OCI-LY3 (cell line): Measurements from ENCODE around the gene GPR176.

Experiments used
- H2AFZ ChIP-seq: fragments of 200-600, 300-600 bp; shearing (Covaris generic); 2 replicates; pipeline ENCODE4 v1.6.0; 2014; ENCODE audit warnings: antibody characterized with exemption, low read depth, low read length
- H3K27ac ChIP-seq: fragments of 200-600, 300-600 bp; sonication (generic); 2 replicates; pipeline ENCODE4 v1.5.1; 2014; ENCODE audit warnings: mild to moderate bottlenecking, low read length, moderate library complexity, mixed read lengths
- H3K27me3 ChIP-seq: fragments of 200-600, 300-600 bp; sonication (generic); 2 replicates; pipeline ENCODE4 v1.6.1; 2014; ENCODE audit warnings: low read depth, low read length, mixed read lengths
- H3K36me3 ChIP-seq: fragments of 200-600, 300-600 bp; sonication (generic); replicated peaks from 2 replicates; pipeline ENCODE3; 2014; ENCODE audit warnings: low read depth, low read length, mixed read lengths
- H3K4me1 ChIP-seq: fragments of 300-600, 200-600 bp; sonication (generic); 2 replicates; pipeline ENCODE4 v1.6.1; 2014; ENCODE audit warnings: low read length, mixed read lengths
- H3K4me2 ChIP-seq: fragments of 200-600, 300-600 bp; sonication (generic); 2 replicates; pipeline ENCODE4 v1.6.1; 2014; ENCODE audit warnings: low read length, mixed read lengths
- H3K4me3 ChIP-seq: fragments of 300-600, 200-600 bp; sonication (generic); 2 replicates; pipeline ENCODE4 v1.5.1; 2014; ENCODE audit warnings: antibody characterized with exemption, mild to moderate bottlenecking, low read length, moderate library complexity
- H3K79me2 ChIP-seq: fragments of 300-600, 200-600 bp; shearing (Covaris generic); 2 replicates; pipeline ENCODE4 v1.6.1; 2014; ENCODE audit warnings: mild to moderate bottlenecking, low read length, mixed read lengths
- H3K9ac ChIP-seq: fragments of 300-600, 200-600 bp; shearing (Covaris generic); 2 replicates; pipeline ENCODE4 v1.6.0; 2014; ENCODE audit warnings: mild to moderate bottlenecking, low read length, moderate library complexity
- H3K9me3 ChIP-seq: fragments of 200-600, 300-600 bp; shearing (Covaris generic); 2 replicates; pipeline ENCODE4 v1.6.1; 2014; ENCODE audit warnings: low read length, mixed read lengths; ENCODE audit not compliant: insufficient read depth
- H4K20me1 ChIP-seq: fragments of 200-600, 300-600 bp; sonication (generic); 2 replicates; pipeline ENCODE4 v1.6.1; 2016; ENCODE audit warnings: low read length, mixed read lengths; ENCODE audit not compliant: insufficient read depth
- CTCF ChIP-seq: fragments of 200-600, 300-600 bp; sonication (generic); IDR thresholded peaks from 2 replicates; pipeline ENCODE4 v1.5.1; 2014; ENCODE audit warnings: antibody characterized with exemption, low read length, low read depth
- EZH2phosphoT487 ChIP-seq: fragments of 200-600 bp; shearing (Covaris generic); IDR thresholded peaks from 2 replicates; pipeline ENCODE4 v1.6.1; 2018; ENCODE audit warnings: antibody characterized with exemption, mixed run types, low read depth

Gene GPR176

GRCh38 chr15:39921274-39921638 lies 1.2 kb upstream of the GPR176 start:
- peak overlapping the region; percentile 92 for H2AFZ ChIP-seq
- no peaks in the 10 kb centered on the region for H3K79me2 ChIP-seq
- H3K9me3 ChIP-seq = no peaks in the 10 kb centered on the region
- no peaks in the 10 kb centered on the region for H3K27me3 ChIP-seq
- H3K4me1 ChIP-seq = peaks cover 21% of the 10 kb centered on the region
- H3K9ac ChIP-seq = peak overlapping the region; percentile 87
- H3K4me3 ChIP-seq = peak overlapping the region; percentile 92
- peak overlapping the region; percentile 98 for H3K4me2 ChIP-seq
- peak overlapping the region; percentile 48 for H3K27ac ChIP-seq
- no peaks in the 10 kb centered on the region for H4K20me1 ChIP-seq
- no peaks in the 10 kb centered on the region for H3K36me3 ChIP-seq
- TF ChIP-seq CTCF = no peak
- TF ChIP-seq EZH2phosphoT487 = no peak

GRCh38 chr15:39920510-39921273 lies 626 bp upstream of the GPR176 start:
- TF ChIP-seq CTCF (no peak), EZH2phosphoT487 (no peak)
- H3K27ac ChIP-seq = peak overlapping the region; percentile 48
- H2AFZ ChIP-seq = peak overlapping the region; percentile 92
- peak overlapping the region; percentile 98 for H3K4me2 ChIP-seq
- H3K79me2 ChIP-seq = no peaks in the 10 kb centered on the region
- H3K4me1 ChIP-seq = peaks cover 16% of the 10 kb centered on the region
- no peaks in the 10 kb centered on the region for H3K9me3 ChIP-seq
- peak overlapping the region; percentile 92 for H3K4me3 ChIP-seq
- H3K36me3 ChIP-seq = no peaks in the 10 kb centered on the region
- H4K20me1 ChIP-seq = no peaks in the 10 kb centered on the region
- peak overlapping the region; percentile 87 for H3K9ac ChIP-seq
- no peaks in the 10 kb centered on the region for H3K27me3 ChIP-seq

DNA sequence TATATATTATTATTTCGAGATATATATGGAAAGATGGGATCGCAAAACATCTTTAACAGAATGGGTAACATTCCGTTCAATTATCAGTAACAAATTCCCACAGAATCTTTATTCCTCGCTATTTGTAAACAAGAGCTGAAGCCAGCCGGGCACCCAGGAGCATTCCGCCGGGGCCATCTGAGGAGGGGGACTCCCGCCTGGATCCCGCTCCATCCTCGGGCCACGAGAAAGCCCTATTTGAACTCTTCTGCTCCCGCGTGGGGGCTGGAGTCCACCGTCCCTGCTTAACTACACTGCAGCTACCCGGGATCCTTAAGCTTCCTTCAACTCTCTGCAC lies 687 bp downstream of the GPR176 start:
- H3K4me3 ChIP-seq = no peak overlapping the region
- H4K20me1 ChIP-seq = no peaks in the 10 kb centered on the region
- H3K9ac ChIP-seq = no peak overlapping the region
- H2AFZ ChIP-seq = no peak overlapping the region
- no peaks in the 10 kb centered on the region for H3K79me2 ChIP-seq
- H3K4me2 ChIP-seq = no peak overlapping the region
- no peaks in the 10 kb centered on the region for H3K36me3 ChIP-seq
- H3K9me3 ChIP-seq = no peaks in the 10 kb centered on the region
- TF ChIP-seq CTCF (no peak), EZH2phosphoT487 (no peak)
- H3K4me1 ChIP-seq = peaks cover 10% of the 10 kb centered on the region
- no peaks in the 10 kb centered on the region for H3K27me3 ChIP-seq
- H3K27ac ChIP-seq = no peak overlapping the region

DNA sequence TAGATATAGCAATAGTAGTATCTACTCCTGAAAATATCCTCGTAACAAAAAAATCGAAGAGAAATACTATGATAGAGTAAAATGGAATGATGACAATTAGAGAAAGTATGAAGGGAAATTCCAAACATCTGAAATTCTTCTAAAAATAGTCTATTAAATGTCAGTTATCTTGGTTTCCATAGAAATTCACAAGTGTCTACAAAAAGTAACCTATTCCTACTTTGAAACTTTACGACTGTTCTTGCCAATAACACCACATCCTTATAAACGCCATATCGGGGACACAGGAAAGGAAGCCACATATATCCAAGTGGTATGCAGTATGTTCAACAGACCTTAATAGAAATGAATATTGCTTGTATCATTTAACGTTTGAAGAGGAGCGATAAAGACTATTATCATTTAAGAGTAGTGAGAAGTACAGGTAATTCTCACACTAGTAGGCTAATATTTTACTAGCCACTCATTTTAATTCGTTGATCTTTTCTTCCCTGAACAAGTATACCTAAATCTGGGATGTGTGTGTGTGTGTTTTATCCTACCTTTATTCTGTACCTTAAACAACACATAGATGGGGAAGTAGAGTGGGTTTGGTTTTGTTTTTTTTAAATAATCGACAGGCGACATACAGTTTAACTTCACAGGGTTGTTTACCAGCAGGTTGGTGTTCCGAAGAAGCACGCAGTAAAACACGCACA lies 1.2 kb downstream of the GPR176 start:
- TF ChIP-seq EZH2phosphoT487 = no peak
- no peak for TF ChIP-seq CTCF
- H3K4me1 ChIP-seq = peaks cover 10% of the 10 kb centered on the region
- H3K4me3 ChIP-seq = no peak overlapping the region
- no peak overlapping the region for H2AFZ ChIP-seq
- H3K27ac ChIP-seq = no peak overlapping the region
- H3K9ac ChIP-seq = no peak overlapping the region
- H3K9me3 ChIP-seq = no peaks in the 10 kb centered on the region
- no peak overlapping the region for H3K4me2 ChIP-seq
- H4K20me1 ChIP-seq = no peaks in the 10 kb centered on the region
- no peaks in the 10 kb centered on the region for H3K79me2 ChIP-seq
- no peaks in the 10 kb centered on the region for H3K27me3 ChIP-seq
- H3K36me3 ChIP-seq = no peaks in the 10 kb centered on the region
